ENCODE measurements around the gene TEP1.
"Not testable (repeated sequence)": the region's sequence is repeated elsewhere in the genome, so short reads cannot be mapped to it uniquely, and the experiment has no call there.

TEP1 gene

GRCh38 chr14:20347747-20348146, 65.6 kb downstream of the TEP1 start:
- no peak for DNase-seq (ENCODE audit: low read depth)
- H3K4me3 ChIP-seq (ENCODE audit: low read depth, low read length), result no peak overlapping the region

GRCh38 chr14:20346713-20347112, 66.6 kb downstream of the TEP1 start:
- H3K4me3 ChIP-seq (ENCODE audit: low read depth, low read length), result no peak overlapping the region
- DNase-seq (ENCODE audit: low read depth), result no peak

- no peak for DNase-seq (ENCODE audit: low read depth)
- H3K4me3 ChIP-seq (ENCODE audit: low read depth, low read length), result no peak overlapping the region
Measured at GRCh38 chr14:20345366-20345765, 67.9 kb downstream of the TEP1 start.

- no peak for DNase-seq (ENCODE audit: low read depth)
Measured at GRCh38 chr14:20343862-20344220, 69.5 kb downstream of the TEP1 start.

GRCh38 chr14:20343092-20343861, 70.0 kb downstream of the TEP1 start, which contains the start of gene PARP2:
TSS of gene PARP2 (plus strand) at chr14:20343635. CDS start at chr14:20343642, 7 bp downstream.
- peak; percentile 99 for DNase-seq (ENCODE audit: low read depth)
- peak within 1 kb of the TSS; percentile 73 for H3K4me3 ChIP-seq (ENCODE audit: low read depth, low read length)

More at GRCh38 chr14:20343862-20344220, 69.5 kb downstream of the TEP1 start:
- peak overlapping the region; percentile 73 for H3K4me3 ChIP-seq (ENCODE audit: low read depth, low read length)

GRCh38 chr14:20341646-20342045, 71.7 kb downstream of the TEP1 start:
- DNase-seq (ENCODE audit: low read depth), result no peak
- peak overlapping the region; percentile 73 for H3K4me3 ChIP-seq (ENCODE audit: low read depth, low read length)

- DNase-seq (ENCODE audit: low read depth); H3K4me3 ChIP-seq (ENCODE audit: low read depth, low read length): not testable (repeated sequence)
Measured at GRCh38 chr14:20341032-20341431, 72.3 kb downstream of the TEP1 start.

GRCh38 chr14:20334017-20334416, 79.3 kb downstream of the TEP1 start:
- DNase-seq (ENCODE audit: low read depth), result no peak

GRCh38 chr14:20333494-20333841, 79.8 kb downstream of the TEP1 start:
- H3K4me3 ChIP-seq (ENCODE audit: low read depth, low read length), result peak overlapping the region; percentile 73
- DNase-seq (ENCODE audit: low read depth), result no peak

More at GRCh38 chr14:20334017-20334416, 79.3 kb downstream of the TEP1 start:
- H3K4me3 ChIP-seq (ENCODE audit: low read depth, low read length), result no peak overlapping the region

- peak within 1 kb of the TSS; percentile 73 for H3K4me3 ChIP-seq (ENCODE audit: low read depth, low read length)
- peak; percentile 84 for DNase-seq (ENCODE audit: low read depth)
Measured at GRCh38 chr14:20332788-20333493, 80.4 kb downstream of the TEP1 start, which contains the start of gene CCNB1IP1. TSS of gene CCNB1IP1 (minus strand) at chr14:20333279. CDS start at chr14:20316523, 16,756 bp downstream.

- DNase-seq (ENCODE audit: low read depth), result no peak
- peak overlapping the region; percentile 73 for H3K4me3 ChIP-seq (ENCODE audit: low read depth, low read length)
Measured at GRCh38 chr14:20332431-20332787, 80.9 kb downstream of the TEP1 start.

- H3K4me3 ChIP-seq (ENCODE audit: low read depth, low read length), result no peak overlapping the region
- no peak for DNase-seq (ENCODE audit: low read depth)
Measured at GRCh38 chr14:20331053-20331613, 82.2 kb downstream of the TEP1 start.

GRCh38 chr14:20329355-20329754, 83.9 kb downstream of the TEP1 start:
- no peak for DNase-seq (ENCODE audit: low read depth)
- no peak overlapping the region for H3K4me3 ChIP-seq (ENCODE audit: low read depth, low read length)

- DNase-seq (ENCODE audit: low read depth), result no peak
- no peak overlapping the region for H3K4me3 ChIP-seq (ENCODE audit: low read depth, low read length)
Measured at GRCh38 chr14:20328705-20329104, 84.6 kb downstream of the TEP1 start.

GRCh38 chr14:20327005-20327869, 86.1 kb downstream of the TEP1 start:
- peak; percentile 19 for DNase-seq (ENCODE audit: low read depth)
- H3K4me3 ChIP-seq (ENCODE audit: low read depth, low read length), result no peak overlapping the region

GRCh38 chr14:20317720-20318119, 95.6 kb downstream of the TEP1 start:
- no peak overlapping the region for H3K4me3 ChIP-seq (ENCODE audit: low read depth, low read length)
- no peak for DNase-seq (ENCODE audit: low read depth)
